ENCODE measurements around the gene FSTL4.

DNA sequence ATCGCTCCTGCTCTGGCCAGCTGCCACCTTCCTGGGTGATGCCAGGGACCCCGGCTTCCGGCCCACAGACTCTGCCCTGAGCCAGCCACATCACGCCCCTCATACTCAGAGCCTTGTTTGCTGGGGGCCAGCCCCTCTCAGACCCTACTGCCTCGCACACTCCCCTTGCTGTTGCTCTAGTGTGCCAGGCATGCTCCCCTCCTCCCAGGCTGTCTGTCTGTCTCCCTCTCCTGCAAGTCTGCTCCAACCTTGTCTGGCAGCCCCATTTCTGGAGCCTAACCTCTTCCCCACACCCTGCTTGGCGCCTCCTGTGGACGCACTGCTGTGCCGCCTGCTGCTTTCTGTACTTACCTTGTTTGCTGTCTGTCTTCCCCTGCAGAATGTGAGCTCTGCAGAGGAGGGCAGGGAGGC lies 375.8 kb downstream of the FSTL4 start:
- TF ChIP-seq, protein P1, sequence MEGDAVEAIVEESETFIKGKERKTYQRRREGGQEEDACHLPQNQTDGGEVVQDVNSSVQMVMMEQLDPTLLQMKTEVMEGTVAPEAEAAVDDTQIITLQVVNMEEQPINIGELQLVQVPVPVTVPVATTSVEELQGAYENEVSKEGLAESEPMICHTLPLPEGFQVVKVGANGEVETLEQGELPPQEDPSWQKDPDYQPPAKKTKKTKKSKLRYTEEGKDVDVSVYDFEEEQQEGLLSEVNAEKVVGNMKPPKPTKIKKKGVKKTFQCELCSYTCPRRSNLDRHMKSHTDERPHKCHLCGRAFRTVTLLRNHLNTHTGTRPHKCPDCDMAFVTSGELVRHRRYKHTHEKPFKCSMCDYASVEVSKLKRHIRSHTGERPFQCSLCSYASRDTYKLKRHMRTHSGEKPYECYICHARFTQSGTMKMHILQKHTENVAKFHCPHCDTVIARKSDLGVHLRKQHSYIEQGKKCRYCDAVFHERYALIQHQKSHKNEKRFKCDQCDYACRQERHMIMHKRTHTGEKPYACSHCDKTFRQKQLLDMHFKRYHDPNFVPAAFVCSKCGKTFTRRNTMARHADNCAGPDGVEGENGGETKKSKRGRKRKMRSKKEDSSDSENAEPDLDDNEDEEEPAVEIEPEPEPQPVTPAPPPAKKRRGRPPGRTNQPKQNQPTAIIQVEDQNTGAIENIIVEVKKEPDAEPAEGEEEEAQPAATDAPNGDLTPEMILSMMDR (IDR thresholded peaks at IDR 0.05; ENCODE audit: borderline replicate concordance, extremely low read depth, low read length, poor library complexity, severe bottlenecking) = no peak
- TF ChIP-seq EZH2 (IDR thresholded peaks at IDR 0.05; ENCODE audit: borderline replicate concordance, low read depth, low read length, severe bottlenecking) = no peak
